Erythroblast (primary cell): ENCODE measurements around the gene PGP.

Experiments used
- GATA1 ChIP-seq: IDR thresholded peaks from 2 replicates; pipeline ENCODE4 v1.6.1; 2011; ENCODE audit warnings: low read depth, mild to moderate bottlenecking, control low read depth, low read length, moderate library complexity
- POLR2A ChIP-seq: IDR thresholded peaks from 2 replicates; pipeline ENCODE4 v1.6.1; 2011; ENCODE audit warnings: mild to moderate bottlenecking, low read length

GRCh38 chr16:2253293-2253692, 38.7 kb upstream of the PGP start:
- no peak for TF ChIP-seq POLR2A
- TF ChIP-seq GATA1 = no peak
